ENCODE measurements around the gene PI16.

The PI16 gene

DNA sequence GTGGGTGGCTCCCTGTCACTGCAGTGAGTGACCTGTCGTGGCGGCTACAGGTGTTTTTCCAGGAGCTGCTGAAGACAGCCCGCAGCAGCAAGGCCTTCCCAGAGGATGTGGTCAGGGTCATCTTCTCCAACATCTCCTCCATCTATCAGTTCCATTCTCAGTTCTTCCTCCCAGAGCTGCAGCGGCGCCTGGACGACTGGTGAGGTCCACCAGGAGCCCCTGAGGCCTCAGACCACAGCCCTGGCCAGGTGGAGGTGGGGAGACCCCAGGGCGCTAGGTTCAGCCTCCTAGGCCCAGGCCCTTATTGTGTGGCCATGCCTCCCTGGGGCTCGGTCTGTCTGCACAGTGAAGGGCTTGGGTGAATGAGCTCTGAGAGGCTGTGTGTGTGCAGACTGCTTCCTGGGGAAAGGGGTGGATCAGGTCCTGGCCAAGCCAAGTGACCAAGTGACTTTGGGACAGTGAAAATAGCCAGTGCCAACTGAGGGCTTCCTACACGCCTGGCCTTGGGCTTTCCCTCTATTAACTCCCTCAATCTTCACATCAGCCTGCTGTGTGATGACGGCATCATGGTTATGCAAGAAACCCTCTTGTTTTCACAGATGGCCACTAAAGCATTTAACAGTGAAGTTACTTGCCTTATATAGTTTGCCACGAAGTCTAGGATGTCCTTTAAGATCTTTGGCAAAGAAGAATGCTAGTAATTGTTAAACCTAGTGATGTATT is 57.3 kb downstream of the PI16 start:
- no peaks in the 10 kb centered on the region for H3K27me3 ChIP-seq (ENCODE audit: control insufficient read depth, insufficient read depth, low read length)
- peaks cover 8% of the 10 kb centered on the region for H3K4me1 ChIP-seq (ENCODE audit: control insufficient read depth, insufficient read depth, low read length)
- no peak overlapping the region for H3K9ac ChIP-seq (ENCODE audit: low read length)
- no peak overlapping the region for H3K4me3 ChIP-seq (ENCODE audit: low read length)
- H3K36me3 ChIP-seq (ENCODE audit: control insufficient read depth, insufficient read depth, low read length): no peaks in the 10 kb centered on the region
- no peaks in the 10 kb centered on the region for H3K9me3 ChIP-seq (ENCODE audit: control insufficient read depth, low read length)

DNA sequence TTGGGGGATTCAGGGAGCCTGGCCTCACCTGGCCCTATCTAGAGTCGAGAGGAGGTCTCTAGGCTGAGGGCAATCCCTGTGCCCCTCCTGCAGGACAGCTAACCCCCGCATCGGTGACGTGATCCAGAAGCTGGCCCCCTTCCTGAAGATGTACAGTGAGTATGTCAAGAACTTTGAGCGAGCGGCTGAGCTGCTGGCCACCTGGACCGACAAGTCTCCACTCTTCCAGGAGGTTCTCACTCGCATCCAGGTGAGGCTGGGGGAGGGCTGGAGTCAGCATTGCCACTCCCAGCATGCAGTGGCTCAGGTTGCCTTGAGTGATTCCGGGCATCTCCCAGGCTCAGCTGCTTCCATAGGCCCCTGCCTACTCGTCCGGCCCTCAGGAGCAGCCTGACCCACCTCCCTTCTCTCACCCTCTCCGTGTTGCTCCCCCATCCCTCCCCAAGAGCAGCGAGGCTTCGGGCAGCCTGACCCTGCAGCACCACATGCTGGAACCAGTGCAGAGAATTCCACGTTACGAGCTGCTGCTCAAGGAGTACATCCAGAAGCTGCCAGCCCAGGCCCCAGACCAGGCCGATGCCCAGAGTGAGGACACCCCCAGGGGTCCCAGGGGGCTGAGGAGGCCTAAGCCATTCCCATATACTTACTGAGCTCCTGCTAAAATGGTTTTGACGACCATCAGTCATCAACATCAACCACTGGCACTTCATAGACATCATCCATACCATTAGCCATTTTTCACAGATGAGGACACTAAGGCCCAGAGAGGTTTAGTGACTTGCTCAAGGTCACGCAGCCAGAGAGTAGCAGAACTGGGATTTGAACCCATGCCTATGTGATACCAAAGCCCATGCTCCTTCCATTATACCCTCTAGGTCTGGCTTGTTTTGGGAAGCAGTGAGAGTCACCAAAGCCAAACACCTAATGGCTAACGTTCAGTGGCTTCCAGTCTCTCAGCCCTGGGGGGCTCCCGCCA is 59.3 kb downstream of the PI16 start:
- H3K9me3 ChIP-seq (ENCODE audit: control insufficient read depth, low read length): no peaks in the 10 kb centered on the region
- peaks cover 4% of the 10 kb centered on the region for H3K4me1 ChIP-seq (ENCODE audit: control insufficient read depth, insufficient read depth, low read length)
- no peaks in the 10 kb centered on the region for H3K27me3 ChIP-seq (ENCODE audit: control insufficient read depth, insufficient read depth, low read length)
- no peaks in the 10 kb centered on the region for H3K36me3 ChIP-seq (ENCODE audit: control insufficient read depth, insufficient read depth, low read length)
- H3K9ac ChIP-seq (ENCODE audit: low read length): no peak overlapping the region
- H3K4me3 ChIP-seq (ENCODE audit: low read length): no peak overlapping the region
